ENCODE data around the gene TULP4.

DNA sequence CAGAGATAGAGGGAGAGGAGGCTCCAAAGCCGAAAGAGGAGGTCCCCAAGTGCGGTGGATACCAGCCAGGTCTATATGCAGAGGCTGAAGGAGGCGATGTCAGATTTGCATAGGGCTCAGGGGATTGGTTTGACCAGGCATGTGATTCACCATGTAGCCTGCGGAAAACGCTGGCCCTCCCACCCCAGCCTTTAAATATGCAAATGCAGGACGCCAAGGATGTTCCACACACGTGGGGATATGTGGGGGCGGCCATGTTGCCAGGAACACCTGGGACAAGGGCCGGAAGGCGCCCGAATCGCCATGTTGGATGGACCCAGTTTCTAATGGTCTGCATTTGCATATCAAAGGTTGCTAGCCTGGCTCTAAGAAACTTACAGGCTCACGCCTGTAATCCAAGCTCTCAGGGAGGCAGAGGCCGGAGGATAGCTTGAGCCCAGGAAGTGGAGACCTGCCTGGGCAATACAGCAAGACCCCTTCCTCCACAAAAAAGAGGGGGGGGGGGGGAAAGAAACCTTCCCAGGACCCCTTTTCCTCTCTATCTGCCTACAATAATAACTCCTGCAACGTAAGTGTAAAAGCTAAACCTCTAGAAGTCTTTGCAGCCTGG lies 110.5 kb downstream of the TULP4 start:
- no peak for TF ChIP-seq RAD21 (IDR thresholded peaks at IDR 0.05; ENCODE audit: low read depth)
- TF ChIP-seq, protein P1, sequence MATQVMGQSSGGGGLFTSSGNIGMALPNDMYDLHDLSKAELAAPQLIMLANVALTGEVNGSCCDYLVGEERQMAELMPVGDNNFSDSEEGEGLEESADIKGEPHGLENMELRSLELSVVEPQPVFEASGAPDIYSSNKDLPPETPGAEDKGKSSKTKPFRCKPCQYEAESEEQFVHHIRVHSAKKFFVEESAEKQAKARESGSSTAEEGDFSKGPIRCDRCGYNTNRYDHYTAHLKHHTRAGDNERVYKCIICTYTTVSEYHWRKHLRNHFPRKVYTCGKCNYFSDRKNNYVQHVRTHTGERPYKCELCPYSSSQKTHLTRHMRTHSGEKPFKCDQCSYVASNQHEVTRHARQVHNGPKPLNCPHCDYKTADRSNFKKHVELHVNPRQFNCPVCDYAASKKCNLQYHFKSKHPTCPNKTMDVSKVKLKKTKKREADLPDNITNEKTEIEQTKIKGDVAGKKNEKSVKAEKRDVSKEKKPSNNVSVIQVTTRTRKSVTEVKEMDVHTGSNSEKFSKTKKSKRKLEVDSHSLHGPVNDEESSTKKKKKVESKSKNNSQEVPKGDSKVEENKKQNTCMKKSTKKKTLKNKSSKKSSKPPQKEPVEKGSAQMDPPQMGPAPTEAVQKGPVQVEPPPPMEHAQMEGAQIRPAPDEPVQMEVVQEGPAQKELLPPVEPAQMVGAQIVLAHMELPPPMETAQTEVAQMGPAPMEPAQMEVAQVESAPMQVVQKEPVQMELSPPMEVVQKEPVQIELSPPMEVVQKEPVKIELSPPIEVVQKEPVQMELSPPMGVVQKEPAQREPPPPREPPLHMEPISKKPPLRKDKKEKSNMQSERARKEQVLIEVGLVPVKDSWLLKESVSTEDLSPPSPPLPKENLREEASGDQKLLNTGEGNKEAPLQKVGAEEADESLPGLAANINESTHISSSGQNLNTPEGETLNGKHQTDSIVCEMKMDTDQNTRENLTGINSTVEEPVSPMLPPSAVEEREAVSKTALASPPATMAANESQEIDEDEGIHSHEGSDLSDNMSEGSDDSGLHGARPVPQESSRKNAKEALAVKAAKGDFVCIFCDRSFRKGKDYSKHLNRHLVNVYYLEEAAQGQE (IDR thresholded peaks at IDR 0.05; ENCODE audit: low read depth): no peak
- TF ChIP-seq CREB1 (IDR thresholded peaks at IDR 0.05; ENCODE audit: low read depth): no peak
- no peak for TF ChIP-seq YY1 (IDR thresholded peaks at IDR 0.05; ENCODE audit: low read depth)
- no peak for TF ChIP-seq EGR1 (IDR thresholded peaks at IDR 0.05)
- no peak for TF ChIP-seq TAF1 (IDR thresholded peaks at IDR 0.05; ENCODE audit: low read depth)
- no peak for TF ChIP-seq NFIC (IDR thresholded peaks at IDR 0.05)
- TF ChIP-seq TEAD4 (IDR thresholded peaks at IDR 0.05): no peak
